HG03457 (cell line): ENCODE data around the gene IFNAR1.
A peak's percentile ranks its signal among the peaks of the same experiment; 100 is the strongest.
"Not testable (repeated sequence)": the region's sequence is repeated elsewhere in the genome, so short reads cannot be mapped to it uniquely, and the experiment has no call there.

Source experiments
- ATAC-seq: cut with Tn5 transposase; IDR thresholded peaks from one replicate; pipeline ENCODE4 v1.9.1; 2021; ENCODE audit warnings: moderate number of reproducible peaks; ENCODE audit not compliant: unreplicated experiment

The IFNAR1 gene

GRCh38 chr21:33305938-33306337 is 18.8 kb upstream of the IFNAR1 start:
- no peak for ATAC-seq

- ATAC-seq, result peak; percentile 68
These were observed 15.9 kb upstream of the IFNAR1 start for GRCh38 chr21:33308586-33309490.

GRCh38 chr21:33309778-33310177 is 15.0 kb upstream of the IFNAR1 start:
- ATAC-seq, result no peak

- ATAC-seq, result no peak
These were observed 12.6 kb upstream of the IFNAR1 start for GRCh38 chr21:33312121-33312520.

- ATAC-seq, result no peak
These were observed 11.6 kb upstream of the IFNAR1 start for GRCh38 chr21:33313183-33313582.

GRCh38 chr21:33313611-33314010 is 11.2 kb upstream of the IFNAR1 start:
- no peak for ATAC-seq

- no peak for ATAC-seq
These were observed 10.7 kb upstream of the IFNAR1 start for GRCh38 chr21:33314111-33314510.

GRCh38 chr21:33315946-33316710 is 8.6 kb upstream of the IFNAR1 start:
- ATAC-seq, result no peak

GRCh38 chr21:33317145-33317544 is 7.6 kb upstream of the IFNAR1 start:
- ATAC-seq, result no peak

GRCh38 chr21:33317786-33318486 is 6.8 kb upstream of the IFNAR1 start:
- ATAC-seq, result no peak

GRCh38 chr21:33321005-33321404 is 3.8 kb upstream of the IFNAR1 start:
- ATAC-seq, result not testable (repeated sequence)

GRCh38 chr21:33323610-33324009 is 1.2 kb upstream of the IFNAR1 start:
- not testable (repeated sequence) for ATAC-seq

- ATAC-seq, result peak; percentile 26
These were observed 675 bp downstream of the IFNAR1 start for GRCh38 chr21:33325222-33326067.

- no peak for ATAC-seq
These were observed 2.6 kb downstream of the IFNAR1 start for GRCh38 chr21:33327326-33327725.

GRCh38 chr21:33327792-33328433 is 3.1 kb downstream of the IFNAR1 start:
- ATAC-seq, result no peak

GRCh38 chr21:33330726-33331125 is 6.0 kb downstream of the IFNAR1 start:
- ATAC-seq, result no peak

GRCh38 chr21:33332143-33332542 is 7.4 kb downstream of the IFNAR1 start:
- ATAC-seq, result no peak

- no peak for ATAC-seq
These were observed 9.4 kb downstream of the IFNAR1 start for GRCh38 chr21:33334191-33334590.

- ATAC-seq, result no peak
These were observed 10.1 kb downstream of the IFNAR1 start for GRCh38 chr21:33334824-33335223.

GRCh38 chr21:33339135-33339534 is 14.4 kb downstream of the IFNAR1 start:
- ATAC-seq, result no peak
